DOHH2 (cell line): ENCODE results near the gene WDR31.

Source experiments
- H3F3A ChIP-seq: fragments of 200-600 bp; sonication (generic), shearing (Covaris generic); 2 replicates; pipeline ENCODE4 v1.6.0; 2016; ENCODE audit warnings: antibody characterized with exemption, mild to moderate bottlenecking; ENCODE audit not compliant: control insufficient read depth, insufficient read depth
- H3K27ac ChIP-seq: fragments of 200-600 bp; sonication (generic); 2 replicates; pipeline ENCODE4 v1.5.1; 2014; ENCODE audit warnings: low read depth, mild to moderate bottlenecking, low read length, moderate library complexity
- H3K27me3 ChIP-seq: fragments of 200-600 bp; sonication (generic); 2 replicates; pipeline ENCODE4 v1.6.1; 2014; ENCODE audit warnings: mild to moderate bottlenecking, low read length, mixed read lengths; ENCODE audit not compliant: control insufficient read depth
- H3K36me3 ChIP-seq: fragments of 200-600 bp; sonication (generic); 2 replicates; pipeline ENCODE4 v1.6.1; 2014; ENCODE audit warnings: mild to moderate bottlenecking, low read length, moderate library complexity, mixed read lengths; ENCODE audit not compliant: control insufficient read depth
- H3K4me1 ChIP-seq: fragments of 200-600 bp; sonication (generic); 2 replicates; pipeline ENCODE4 v1.6.1; 2014; ENCODE audit warnings: mild to moderate bottlenecking, low read length, mixed read lengths; ENCODE audit not compliant: control insufficient read depth
- H3K4me2 ChIP-seq: fragments of 200-600 bp; sonication (generic); 2 replicates; pipeline ENCODE4 v1.6.0; 2014; ENCODE audit warnings: mild to moderate bottlenecking, low read length, moderate library complexity
- H3K4me3 ChIP-seq: fragments of 200-600 bp; sonication (generic); 2 replicates; pipeline ENCODE4 v1.5.1; 2014; ENCODE audit warnings: mild to moderate bottlenecking, low read length, mixed read lengths
- H3K79me2 ChIP-seq: fragments of 200-600 bp; sonication (generic); 2 replicates; pipeline ENCODE4 v1.6.1; 2014; ENCODE audit warnings: mild to moderate bottlenecking, low read length, mixed read lengths; ENCODE audit not compliant: control insufficient read depth
- H3K9me2 ChIP-seq: fragments of 200-600 bp; sonication (generic); replicated peaks from 2 replicates; pipeline ENCODE4 v1.6.1; 2014; ENCODE audit warnings: mild to moderate bottlenecking, low read length, mixed read lengths; ENCODE audit not compliant: control insufficient read depth
- H3K9me3 ChIP-seq: fragments of 200-600 bp; sonication (generic); 2 replicates; pipeline ENCODE4 v1.6.1; 2014; ENCODE audit warnings: antibody characterized with exemption, low read length, mixed read lengths; ENCODE audit not compliant: control insufficient read depth, insufficient read depth
- H4K20me1 ChIP-seq: fragments of 200-600 bp; sonication (generic); 2 replicates; pipeline ENCODE4 v1.6.0; 2014; ENCODE audit warnings: low read depth, mild to moderate bottlenecking, antibody characterized with exemption, low read length, moderate library complexity; ENCODE audit not compliant: control insufficient read depth, insufficient read depth
- CTCF ChIP-seq: fragments of 200-600 bp; sonication (generic); IDR thresholded peaks from one replicate; pipeline ENCODE4 v1.5.1; 2014; ENCODE audit warnings: antibody characterized with exemption, mild to moderate bottlenecking, low read depth, low read length; ENCODE audit not compliant: poor library complexity, severe bottlenecking
- EZH2phosphoT487 ChIP-seq: fragments of 200-600 bp; sonication (generic); IDR thresholded peaks from 2 replicates; pipeline ENCODE4 v1.6.1; 2017; ENCODE audit warnings: borderline replicate concordance, mild to moderate bottlenecking, antibody characterized with exemption, low read length, moderate library complexity, mixed read lengths

Gene WDR31

GRCh38 chr9:113341712-113342410 is 1.8 kb upstream of the WDR31 start:
- no peaks in the 10 kb centered on the region for H3K9me3 ChIP-seq
- H3F3A ChIP-seq, result peaks cover 1% of the 10 kb centered on the region; the same call in 1 of the 2 replicates
- no peaks in the 10 kb centered on the region for H3K27me3 ChIP-seq
- no peak overlapping the region for H3K27ac ChIP-seq
- no peak overlapping the region for H3K4me3 ChIP-seq
- H3K79me2 ChIP-seq, result no peaks in the 10 kb centered on the region
- H3K4me1 ChIP-seq, result peaks cover 21% of the 10 kb centered on the region
- no peaks in the 10 kb centered on the region for H3K9me2 ChIP-seq
- TF ChIP-seq CTCF (no peak), EZH2phosphoT487 (no peak)
- H3K36me3 ChIP-seq, result no peaks in the 10 kb centered on the region
- H4K20me1 ChIP-seq, result no peaks in the 10 kb centered on the region
- no peak overlapping the region for H3K4me2 ChIP-seq

- no peak overlapping the region for H3K4me2 ChIP-seq
- peaks cover 3% of the 10 kb centered on the region; the same call in 1 of the 2 replicates for H3F3A ChIP-seq
- H3K4me1 ChIP-seq, result peaks cover 12% of the 10 kb centered on the region
- H3K4me3 ChIP-seq, result no peak overlapping the region
- H3K36me3 ChIP-seq, result no peaks in the 10 kb centered on the region
- H3K9me3 ChIP-seq, result no peaks in the 10 kb centered on the region
- no peaks in the 10 kb centered on the region for H3K9me2 ChIP-seq
- no peaks in the 10 kb centered on the region for H3K27me3 ChIP-seq
- no peak overlapping the region for H3K27ac ChIP-seq
- TF ChIP-seq CTCF (no peak), EZH2phosphoT487 (no peak)
- no peaks in the 10 kb centered on the region for H4K20me1 ChIP-seq
- no peaks in the 10 kb centered on the region for H3K79me2 ChIP-seq
Observed at GRCh38 chr9:113337714-113338113, 2.4 kb downstream of the WDR31 start.

- no peaks in the 10 kb centered on the region for H3K27me3 ChIP-seq
- no peaks in the 10 kb centered on the region for H3K9me2 ChIP-seq
- no peaks in the 10 kb centered on the region for H4K20me1 ChIP-seq
- no peak overlapping the region for H3K4me2 ChIP-seq
- no peak overlapping the region for H3K4me3 ChIP-seq
- no peaks in the 10 kb centered on the region for H3K36me3 ChIP-seq
- H3F3A ChIP-seq, result peaks cover under 1% of the 10 kb centered on the region; the same call in 1 of the 2 replicates
- no peaks in the 10 kb centered on the region for H3K79me2 ChIP-seq
- no peak overlapping the region for H3K27ac ChIP-seq
- H3K4me1 ChIP-seq, result no peaks in the 10 kb centered on the region
- TF ChIP-seq CTCF (no peak), EZH2phosphoT487 (no peak)
- no peaks in the 10 kb centered on the region for H3K9me3 ChIP-seq
Observed at GRCh38 chr9:113331780-113332179, 8.3 kb downstream of the WDR31 start.
